IPS-NIHi7 (cell line): ENCODE measurements around the gene PSMG4.

ENCODE experiments used
- DNase-seq: peaks from one replicate; pipeline ENCODE4 v3.0.0; 2012; ENCODE audit warnings: mixed read lengths; ENCODE audit errors: extremely low spot score

PSMG4 gene

DNA sequence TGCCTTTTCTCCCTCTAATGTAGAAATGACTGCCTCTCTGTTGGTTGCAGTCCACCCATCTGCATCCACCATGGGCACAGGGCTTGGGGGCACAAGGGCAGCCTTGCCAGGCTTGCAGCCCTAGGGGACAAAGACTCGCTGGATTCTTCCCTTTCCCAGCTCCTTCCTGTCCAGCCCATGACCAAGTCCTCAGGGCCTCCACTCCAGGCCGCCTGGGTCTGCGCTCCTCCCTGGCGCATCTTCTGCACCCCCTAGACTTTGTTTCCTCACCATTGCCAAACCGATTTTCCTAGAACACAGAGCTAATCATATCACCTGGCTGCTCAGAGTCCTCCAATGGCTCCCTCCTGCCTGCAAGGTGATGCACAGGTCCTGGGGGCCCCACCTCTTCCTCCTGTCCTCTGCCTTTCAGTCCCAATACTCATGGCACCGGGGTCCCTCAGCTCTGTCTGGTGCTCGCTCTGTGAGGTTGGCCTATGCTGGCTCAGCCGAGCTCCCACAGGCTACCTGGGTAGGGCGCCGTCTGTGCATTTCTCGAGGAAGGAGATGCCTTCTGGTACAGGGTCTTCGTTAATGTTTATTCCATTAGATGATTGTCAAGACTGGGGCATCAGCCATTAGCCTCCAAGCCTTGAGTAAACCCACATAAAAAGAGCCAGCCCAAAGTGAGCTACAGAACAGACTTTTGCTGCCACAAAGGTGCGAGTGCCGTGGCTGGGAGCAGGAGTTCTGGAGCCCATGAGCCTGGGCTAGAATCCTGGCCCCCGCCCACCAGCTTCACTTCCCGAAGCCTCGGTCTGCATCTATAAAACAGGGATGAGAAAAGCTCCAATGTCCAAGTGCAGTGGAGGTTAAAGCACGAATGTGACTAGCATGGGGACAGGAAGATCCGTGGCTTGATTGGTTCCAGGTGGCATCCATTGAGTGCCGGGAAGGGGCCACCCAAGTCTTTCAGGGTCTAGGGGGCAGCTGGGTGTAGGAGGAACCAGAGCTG is 17.7 kb downstream of the PSMG4 start:
- no peak for DNase-seq

DNA sequence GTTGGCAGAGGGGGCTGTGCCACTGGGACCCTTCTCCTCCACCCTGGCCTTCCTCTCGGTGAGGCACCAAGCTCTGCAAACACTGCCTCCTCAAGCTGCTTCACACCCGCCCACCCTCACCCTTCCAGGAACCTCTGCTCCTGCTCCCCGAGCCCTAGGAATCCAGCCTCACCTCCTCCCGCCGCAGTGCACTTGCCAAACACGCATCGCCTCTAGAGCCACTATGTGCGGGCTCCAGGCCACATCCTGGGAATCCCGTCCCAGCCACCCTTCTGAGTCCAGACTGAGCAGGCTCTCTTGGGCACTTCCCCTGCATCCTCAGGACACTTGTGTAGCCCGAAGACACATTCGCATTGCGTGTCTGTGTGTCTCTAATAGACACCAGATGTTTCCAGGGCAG is 18.5 kb downstream of the PSMG4 start:
- DNase-seq, result no peak

DNA sequence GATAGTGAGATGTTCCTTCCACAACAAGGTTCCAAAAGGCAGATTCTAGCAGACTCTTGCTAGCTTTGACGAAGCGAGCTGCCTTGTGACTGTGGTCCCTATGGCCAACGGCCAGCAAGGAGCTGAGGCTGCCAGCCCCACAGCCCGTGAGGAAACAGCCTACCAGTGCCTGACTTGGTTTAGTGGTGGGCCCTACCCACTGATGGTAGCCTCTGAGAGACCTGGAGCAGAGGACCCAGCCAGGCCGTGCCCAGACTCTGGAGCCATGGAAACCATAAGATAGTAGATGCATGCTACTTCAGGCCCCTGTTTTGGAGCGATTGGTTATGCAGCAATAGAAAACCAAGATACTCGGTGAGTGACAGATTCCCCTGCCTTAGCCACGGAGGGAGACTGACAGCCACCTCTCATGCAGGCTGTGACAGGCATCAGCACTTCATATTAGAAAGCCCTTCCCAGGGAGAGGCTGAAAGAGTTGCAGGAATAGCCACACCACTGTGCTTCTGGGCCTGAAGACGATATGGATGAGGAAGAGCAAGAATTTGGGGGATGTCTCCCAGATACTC is 19.2 kb downstream of the PSMG4 start:
- no peak for DNase-seq

DNA sequence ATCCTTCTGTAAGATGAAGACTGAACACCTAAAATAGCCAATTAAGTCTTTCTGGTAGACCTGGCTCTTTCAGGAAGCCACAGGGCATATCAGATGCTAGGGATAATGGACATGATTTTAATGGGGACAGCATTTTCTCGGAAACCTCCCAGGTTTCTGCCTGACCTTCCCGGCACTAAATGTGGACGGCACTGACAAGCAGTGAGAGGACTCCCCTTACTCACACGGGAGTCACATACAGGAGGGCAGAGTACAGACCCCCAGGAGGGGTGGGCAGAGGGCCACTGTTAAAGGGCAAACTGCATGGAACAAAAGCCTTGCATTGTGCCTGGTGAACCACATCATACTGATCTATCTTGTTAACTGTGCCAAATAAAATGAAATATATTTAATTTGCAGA is 19.9 kb downstream of the PSMG4 start:
- no peak for DNase-seq

DNA sequence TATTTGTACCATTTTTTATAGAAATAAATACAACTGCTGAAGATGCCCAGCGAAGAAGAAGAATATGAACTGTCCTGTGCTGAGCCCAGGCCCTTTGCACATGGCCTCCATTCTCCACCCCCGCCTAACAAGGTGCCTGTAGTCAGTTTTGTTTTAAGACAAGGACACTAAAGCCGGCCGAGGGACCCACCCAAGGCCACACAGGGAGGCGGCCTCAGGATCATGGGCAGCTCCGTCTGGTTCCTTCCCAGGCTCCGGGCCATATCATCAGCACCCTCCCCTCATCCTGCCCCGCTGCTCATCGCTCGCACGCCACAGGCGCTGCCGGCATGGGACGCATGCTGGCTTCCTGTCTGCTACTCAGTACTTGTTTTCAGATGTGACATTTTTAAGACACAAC is 21.3 kb downstream of the PSMG4 start:
- no peak for DNase-seq

DNA sequence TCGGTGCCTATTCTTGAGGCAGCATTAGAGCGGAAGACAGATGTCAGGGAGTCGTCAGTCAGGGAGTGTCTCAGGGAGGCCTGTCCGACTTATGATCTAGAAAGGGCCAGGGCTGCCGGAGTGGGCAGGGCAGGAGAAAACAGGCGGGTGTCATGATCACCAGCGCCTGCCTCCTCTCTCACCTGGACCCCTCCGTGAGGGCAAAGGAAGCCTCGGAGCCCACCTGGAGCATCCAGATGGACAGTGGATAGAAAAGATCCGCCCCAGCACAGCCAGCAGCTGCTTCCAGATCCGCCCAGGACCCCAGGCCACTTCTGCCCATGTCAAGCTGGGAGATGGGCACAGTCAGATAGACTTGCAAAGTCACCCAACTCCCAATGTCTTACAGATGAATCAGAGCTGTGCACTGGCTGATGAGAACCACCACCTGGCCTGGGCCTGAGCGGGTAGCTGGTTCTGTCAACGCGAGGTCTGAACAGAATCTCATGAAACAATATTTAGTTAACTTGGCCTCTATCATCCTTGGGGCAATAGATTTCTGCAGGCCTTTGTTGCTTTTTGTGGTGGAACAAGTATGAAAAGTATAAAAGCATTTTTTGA is 22.2 kb downstream of the PSMG4 start:
- no peak for DNase-seq

DNA sequence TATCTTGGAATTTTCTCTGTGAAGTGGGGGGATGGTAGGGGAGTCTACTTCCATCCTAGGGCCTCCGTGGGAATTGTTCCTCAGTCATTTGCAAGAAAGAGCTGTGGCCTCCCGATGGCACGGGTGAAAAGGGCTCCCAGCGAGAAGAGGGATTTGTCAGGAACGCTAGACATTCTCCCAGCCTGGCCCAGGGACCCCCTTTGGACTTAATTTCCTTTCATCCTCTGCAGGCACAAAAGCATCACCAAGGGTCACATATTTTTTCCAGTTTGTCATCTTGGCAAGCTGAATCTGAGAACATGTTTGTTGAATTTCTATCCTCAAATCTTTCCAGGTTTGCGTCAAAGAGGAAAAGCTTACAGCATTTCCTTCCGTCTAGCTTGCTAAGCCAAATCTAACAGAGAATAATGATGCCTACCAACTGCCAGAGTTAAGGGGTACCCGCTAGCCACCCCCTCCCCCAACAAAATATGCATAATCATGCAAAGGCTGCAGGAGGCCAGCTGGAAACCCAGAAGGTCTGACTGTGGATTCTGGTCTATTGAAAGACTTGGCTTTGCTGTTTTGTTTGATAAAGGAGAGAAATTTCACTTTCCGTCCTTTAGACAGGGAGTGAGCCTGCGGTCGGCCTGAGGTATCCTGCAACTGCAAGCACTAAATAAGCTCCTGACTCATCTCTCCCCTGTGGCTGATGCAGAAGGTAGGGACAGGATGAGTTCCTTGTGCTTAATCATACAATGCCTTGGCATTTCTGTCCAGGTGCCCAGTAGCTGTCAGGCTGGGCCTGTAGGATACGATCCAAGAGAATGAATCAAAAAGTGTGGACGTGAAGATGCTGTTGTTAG is 23.1 kb downstream of the PSMG4 start:
- no peak for DNase-seq

DNA sequence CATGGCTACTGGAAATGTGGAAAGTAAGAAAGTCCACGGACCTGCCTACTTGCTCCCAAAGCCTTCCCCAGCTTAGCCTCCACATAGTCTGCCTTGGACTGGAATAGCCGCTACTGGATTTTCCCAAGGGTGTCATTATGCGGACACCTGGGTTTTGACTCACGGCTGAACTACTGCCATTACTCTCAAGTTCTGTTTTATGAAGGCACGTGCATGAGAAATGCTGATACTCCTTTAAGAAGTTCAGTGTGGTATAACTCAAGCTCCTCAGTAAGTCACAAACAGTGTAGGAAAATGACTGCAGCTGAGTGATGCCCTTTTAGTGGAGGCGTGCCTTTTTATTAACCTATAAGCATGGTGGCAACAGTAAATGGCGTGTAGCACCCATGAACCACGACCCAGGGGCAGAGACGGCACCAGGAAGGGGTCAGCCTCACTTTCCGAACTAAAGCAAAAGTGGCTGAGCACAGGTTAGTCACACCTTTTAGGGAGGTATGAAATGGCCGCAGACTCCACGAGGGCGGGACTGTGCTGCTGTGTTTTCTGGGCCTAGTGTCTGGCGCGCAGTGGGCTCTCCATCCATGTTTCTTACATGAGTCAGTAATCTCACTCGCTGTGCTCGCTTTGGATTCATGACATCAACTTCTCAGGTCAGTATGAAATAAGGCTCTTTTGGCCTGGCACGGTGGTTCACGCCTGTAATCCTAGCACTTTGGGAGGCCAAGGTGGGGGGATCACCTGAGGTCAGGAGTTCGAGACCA is 23.9 kb downstream of the PSMG4 start:
- DNase-seq, result no peak

DNA sequence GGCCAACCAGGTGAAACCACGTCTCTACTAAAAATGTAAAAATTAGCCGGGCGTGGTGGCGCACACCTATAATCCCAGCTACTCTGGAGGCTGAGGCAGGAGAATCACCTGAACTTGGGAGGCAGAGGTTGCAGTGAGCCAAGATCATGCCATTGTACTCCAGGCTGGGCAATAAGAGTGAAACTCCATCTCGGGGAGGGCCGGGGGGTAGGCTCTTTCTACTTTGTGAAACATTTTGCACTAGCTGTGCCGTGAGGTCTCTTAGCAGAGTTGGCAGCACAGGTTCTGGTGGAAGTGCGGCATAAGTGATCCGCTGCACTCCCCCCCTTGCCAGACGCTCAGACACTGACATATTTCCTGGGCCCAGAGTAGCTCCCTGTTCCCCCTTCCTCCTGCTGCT is 24.5 kb downstream of the PSMG4 start:
- DNase-seq, result no peak

DNA sequence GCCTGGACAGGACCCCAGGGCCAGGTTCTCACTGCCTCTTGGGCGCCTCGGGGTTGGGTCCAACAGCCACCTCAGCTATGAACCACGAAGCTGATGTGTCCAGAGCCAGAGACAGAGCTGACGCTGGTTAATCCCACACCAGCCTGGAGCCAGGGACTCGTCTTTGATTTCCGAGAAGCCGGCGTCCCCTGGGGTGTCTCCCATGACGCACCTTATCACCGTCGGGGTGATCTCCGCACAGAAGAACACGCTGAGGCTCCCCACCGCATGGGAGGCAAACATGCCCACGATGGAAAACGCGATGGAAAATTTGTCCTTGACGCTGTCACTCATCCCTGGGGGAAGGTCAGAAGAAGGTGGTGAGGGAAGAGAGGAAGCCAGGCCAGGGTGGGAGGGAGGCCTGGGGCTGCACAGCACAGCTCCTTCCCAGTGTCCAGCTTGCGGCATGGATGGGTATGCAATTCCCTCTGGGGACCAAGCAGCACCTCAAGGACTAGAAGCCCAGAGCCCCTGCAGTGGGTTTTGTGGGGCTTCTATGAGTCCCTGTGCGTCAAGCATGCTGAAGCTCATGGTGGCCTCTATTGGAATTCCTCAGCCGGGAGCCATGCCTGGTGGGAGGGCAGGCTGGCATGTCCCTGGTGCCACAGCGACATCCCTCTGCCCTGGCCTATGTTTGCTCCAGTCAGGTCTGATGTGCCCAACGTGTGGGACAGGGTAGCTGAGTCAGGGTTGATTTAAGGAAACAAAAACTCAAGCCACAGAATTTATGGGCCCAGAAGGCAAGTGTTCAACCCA is 25.1 kb downstream of the PSMG4 start:
- no peak for DNase-seq

DNA sequence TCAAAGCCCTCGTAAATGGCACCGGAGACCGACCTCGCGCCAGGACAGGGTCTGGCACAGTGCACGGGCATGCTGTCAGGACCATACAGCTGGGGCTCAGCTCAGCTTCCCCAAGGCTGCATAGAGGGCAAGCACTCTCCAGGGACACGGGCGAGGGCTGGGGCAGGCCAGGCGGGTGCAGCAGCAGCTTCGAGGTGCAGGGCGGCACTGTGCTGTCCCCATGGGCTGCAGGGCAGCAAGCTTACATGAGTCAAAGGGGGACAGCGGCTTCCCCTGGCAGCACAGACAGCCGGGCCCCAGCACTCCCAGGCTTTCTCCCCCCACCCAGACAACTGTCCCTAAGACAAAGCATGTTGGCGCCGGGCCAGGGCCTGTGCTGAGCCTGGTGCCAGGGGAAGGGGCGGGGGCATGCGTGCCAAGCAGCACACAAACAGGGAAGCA is 25.7 kb downstream of the PSMG4 start:
- no peak for DNase-seq

DNA sequence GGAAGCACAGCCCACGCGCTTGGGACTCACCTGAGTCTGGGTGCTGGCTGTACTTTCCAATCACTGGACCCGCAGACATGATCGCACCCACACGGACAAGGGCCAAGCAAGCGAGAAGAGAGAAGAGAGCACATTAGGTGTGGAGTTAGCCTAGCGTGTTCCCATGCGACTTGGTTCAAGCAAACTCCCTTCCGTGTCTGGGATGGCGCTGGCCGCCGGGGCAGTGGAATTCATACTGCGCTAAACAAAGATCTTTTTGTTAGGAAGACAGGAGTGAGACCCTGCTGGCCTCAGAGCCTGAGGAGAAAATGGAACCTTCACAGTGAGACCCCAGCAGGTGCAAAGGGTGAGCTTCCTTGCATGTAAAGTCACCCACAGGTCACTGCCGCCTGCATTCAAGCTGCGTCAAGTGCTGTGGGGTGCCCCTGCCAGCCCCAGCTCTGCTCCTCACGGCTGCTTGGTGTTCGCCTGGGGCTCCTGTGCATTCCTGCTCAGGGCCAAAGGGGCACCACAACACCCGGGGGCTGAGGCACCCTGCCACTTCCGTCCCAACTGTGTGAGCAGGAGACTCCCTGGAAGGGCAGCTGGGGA is 26.4 kb downstream of the PSMG4 start:
- no peak for DNase-seq

DNA sequence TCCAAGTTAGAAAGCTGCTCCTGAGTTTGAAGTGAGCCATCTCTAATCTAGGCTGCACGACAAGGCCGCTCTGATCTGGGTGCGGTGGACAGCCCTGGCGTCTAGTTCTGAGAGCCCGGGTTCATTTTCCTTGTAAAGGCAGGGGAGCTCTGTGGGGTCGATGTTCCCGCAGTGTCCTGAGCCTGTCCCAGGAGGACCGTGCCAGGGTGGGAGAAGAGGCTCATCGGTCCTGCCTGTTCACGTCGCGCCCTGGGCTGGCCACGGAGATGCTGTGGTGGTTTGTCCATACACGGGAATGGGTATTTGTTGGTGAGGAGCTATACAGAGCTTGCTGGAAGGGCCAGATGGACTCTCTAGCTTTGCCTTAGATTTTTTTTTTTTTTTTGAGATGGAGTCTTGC is 27.0 kb downstream of the PSMG4 start:
- DNase-seq, result no peak

DNA sequence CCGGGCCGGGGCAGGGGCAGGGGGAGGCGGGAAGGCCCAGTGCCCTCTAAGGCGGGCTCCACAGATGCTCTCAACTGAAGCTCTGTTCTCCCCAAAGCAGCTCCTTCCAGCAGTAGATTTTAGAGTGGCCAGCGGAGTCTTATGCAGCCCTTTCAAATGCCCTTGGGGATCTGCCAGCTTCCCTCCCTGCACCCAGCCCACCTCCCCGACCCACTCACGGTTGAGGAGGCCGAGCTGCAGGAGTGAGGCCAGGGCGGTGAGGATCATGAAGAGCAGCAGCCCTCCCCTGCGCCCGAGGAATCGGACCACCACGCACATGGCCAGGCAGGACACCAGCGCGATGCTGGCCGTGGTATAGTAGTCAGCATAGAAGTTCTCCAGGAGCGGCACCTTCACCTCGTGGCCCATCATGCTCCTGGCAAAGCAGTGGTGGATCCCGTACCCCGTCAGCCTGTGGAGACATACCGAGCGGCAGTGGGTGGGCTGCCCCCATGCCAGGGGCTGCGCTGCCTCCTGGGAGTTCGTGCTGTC is 28.0 kb downstream of the PSMG4 start:
- DNase-seq, result no peak

DNA sequence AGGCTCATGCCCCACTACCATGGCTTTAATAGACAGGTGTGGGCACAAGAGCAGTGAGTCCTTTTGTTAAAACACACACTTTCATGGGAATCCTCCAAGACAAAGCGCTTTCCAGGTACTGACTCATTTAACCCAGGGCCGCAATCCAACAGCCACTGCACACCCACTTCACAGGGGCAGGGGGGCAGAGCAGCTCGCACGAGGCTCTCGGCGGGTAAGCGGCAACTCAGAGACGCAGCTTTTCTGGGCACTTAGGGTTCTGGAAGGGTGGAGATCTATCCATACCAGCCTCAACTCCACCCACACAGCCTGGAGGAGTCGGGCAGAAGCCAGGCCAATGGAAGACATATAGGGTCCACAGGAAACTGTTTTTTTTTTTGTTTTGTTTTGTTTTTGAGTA is 28.6 kb downstream of the PSMG4 start:
- DNase-seq, result no peak

DNA sequence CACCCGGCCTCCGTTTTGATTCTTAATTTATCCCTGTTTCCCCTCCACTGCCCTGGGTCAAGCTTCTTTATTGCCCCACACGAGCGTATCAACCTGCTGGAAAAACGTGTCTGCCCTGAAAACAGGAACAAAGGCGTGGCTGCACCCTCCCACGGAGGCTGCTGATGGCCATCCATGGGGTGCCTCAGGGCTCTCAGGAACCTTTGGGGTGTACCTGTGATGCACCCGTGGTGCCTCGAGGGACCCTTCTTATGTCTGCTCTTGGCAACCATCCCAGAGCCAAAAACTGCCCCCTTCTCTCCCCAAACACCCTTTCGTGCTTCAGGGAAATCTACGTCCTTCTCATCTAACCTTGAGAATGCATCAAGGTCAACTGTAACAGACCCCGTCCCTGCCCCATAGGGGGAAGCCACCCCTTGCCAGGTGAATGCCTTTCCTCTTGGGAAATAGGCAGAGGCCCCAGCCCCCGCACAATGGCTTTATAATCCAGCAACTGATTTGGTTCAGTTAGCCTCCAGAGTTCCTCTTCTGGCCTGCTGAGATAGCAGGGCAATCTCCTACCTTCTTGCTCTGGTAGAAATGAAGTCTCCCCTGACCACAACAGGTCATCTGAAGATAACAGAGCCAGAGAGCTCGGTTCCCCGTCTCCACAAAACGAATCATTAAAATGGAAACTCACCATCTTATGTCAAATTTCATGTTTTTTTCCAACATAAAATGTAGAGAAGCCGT is 29.4 kb downstream of the PSMG4 start:
- DNase-seq, result no peak

DNA sequence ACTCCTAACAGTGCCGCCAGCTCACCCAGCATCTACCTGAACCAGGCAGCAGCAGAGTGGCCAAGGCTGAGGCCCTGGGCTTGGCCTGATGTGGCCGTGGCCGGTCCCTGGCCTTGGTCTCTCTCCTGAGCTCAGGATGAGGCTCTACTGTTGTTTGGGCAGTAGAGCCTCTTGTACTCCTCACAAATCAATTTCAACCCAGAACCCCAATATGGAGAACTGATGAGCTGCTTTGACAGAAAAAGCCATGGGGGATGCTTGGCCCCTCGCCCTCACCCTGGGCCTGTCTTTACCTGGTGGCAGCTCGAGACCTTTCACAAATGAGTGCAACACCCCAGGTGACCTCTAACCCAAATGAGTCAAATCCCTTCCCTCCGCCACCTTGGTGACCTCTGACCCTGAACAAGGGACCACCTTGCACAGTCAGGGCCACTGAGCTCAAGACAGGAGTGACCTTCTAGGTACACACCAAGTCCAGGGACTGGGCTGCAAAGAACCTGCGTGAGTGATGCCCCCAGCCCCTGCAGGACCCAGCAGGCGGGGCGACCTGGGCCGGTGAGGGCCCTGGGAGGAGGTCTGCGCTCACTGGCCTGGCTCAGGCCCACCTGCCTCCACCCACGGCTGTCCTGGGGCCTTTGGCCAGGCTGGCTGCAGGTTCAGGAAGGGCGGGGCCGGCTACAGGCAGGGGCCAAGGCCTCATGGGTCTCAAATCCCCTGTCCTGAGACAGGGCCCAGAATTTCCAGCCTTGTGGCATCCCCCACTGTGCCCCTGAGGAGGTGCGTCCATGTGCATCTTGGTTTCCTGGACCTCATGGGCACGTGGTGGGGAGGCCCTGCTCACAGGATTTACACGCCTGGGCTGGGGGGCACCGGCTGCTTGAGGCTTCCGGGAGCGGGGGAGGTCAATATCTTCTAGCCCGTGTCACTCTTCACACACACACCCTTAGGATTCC is 30.2 kb downstream of the PSMG4 start:
- no peak for DNase-seq

DNA sequence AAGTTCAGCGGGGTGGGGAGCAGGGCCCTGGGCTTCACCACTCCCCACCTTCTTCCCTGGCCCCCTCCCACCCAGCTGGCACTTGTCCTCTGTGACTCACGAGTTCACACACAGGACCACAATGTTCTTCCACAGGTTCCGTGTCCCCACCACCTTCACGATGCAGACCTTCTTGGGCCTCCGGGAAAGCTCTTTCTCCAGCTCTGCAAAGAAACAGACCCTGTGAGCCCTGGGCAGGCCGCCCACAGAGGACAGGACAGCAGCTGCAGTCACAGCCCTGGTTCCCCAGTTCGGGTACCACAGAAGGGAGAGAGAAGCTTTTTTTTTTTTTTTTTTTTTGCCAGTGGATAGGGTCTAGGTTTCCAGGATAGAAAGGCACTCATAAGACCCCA is 30.9 kb downstream of the PSMG4 start:
- DNase-seq, result no peak
